ENCODE data around the gene CPB1.

The CPB1 gene

GRCh38 chr3:148884261-148884660, 56.6 kb downstream of the CPB1 start:
- DNase-seq = no peak

GRCh38 chr3:148889828-148890227, 62.2 kb downstream of the CPB1 start:
- DNase-seq = no peak

DNA sequence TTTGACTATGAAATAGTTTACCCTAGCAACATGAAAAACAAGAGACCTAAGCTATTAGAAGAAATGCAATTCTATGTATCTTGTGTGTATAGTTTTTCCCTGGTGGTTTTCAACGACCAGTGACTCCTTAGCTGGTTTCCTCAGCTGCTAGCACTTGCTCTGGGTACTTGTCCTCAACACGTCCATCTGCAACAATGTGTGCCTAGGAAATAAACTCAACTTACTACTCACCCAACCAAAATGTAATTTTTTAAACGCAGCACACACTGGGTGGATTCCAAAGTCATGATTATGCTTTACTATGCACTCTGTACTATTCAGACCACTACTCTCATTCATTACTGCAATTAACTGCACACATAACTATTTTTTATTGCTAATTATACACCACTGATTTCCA, 68.5 kb downstream of the CPB1 start:
- no peak for DNase-seq

GRCh38 chr3:148901987-148902791, 74.6 kb downstream of the CPB1 start:
- DNase-seq = no peak

DNA sequence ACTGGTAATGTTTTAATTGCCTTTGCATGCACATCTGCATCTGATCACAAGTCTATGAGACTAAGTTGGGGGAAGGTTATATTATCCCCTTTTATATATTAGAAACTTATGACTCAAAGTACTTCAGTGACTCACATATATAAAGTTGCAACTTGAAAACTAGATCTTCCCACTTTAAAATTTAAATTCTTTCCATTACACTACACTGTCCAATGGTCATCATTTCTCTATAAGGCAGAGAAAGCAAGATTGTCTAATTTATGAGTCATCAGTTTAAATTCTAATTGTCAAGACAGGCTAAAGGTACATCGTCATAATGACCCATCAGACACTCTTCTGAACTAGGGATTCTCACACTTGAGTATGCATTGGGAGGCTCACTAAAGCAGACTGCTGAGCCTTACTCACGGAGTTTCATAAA, 75.4 kb downstream of the CPB1 start:
- no peak for DNase-seq

GRCh38 chr3:148903941-148904340, 76.3 kb downstream of the CPB1 start:
- DNase-seq = no peak

GRCh38 chr3:148906667-148907066, 79.1 kb downstream of the CPB1 start:
- no peak for DNase-seq
